Coronary artery (tissue), 2 donors: ENCODE data around the gene BCL11A.

Source experiments
- DNase-seq: peaks from one replicate; pipeline ENCODE4 v3.0.0-alpha.2; 2017; ENCODE audit warnings: low spot score
- H3K27ac ChIP-seq, 2 donors: fragments of 200-600 bp; sonication (generic); one replicate each; pipeline ENCODE4 v1.5.1; 2016 to 2019
- H3K4me3 ChIP-seq: fragments of 200-600 bp; sonication (generic); 2 replicates; pipeline ENCODE4 v1.5.1; 2016; ENCODE audit warnings: mild to moderate bottlenecking, moderate library complexity
- TF ChIP-seq, protein P1 (sequence below): fragments of 200-600 bp; sonication (generic); IDR thresholded peaks from one replicate; pipeline ENCODE4 v1.5.1; 2019; ENCODE audit warnings: antibody characterized with exemption

Gene BCL11A

DNA sequence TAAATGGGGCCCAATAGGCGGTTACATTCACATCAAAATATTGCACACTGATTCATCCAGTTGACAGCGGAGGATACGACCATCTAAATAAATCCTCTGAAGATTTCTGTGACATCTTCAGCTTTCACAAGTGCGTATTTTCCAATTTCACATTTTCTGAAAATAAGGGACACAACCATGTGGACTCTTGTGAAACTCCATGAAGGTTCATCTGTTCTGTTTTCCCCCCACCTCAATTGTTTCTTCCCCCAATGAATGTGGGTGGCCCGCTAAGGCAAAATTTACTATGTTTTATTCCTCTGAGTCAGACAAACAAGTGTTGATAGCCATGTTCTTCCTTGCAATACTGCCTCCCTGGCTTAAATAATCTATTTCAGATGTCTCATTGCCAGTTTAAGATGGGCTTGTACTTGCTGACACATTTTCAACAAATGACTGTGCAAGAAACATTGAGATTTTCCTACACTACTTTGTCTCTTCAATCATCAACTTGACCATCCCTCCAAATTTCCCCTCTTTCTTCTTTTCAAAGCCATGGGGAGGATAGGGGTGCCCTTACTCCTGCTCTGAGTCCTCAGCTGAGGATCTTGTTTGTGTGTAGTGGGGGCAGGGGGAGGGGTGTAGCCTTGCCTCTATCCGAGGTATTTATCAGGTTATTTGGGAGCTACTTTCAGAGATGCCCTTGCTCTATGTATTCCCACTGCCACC is 78.2 kb downstream of the BCL11A start:
- no peak for DNase-seq
- Histone ChIP-seq H3K4me3 (no peak overlapping the region), H3K27ac (no peak overlapping the region)
- TF ChIP-seq, protein P1, sequence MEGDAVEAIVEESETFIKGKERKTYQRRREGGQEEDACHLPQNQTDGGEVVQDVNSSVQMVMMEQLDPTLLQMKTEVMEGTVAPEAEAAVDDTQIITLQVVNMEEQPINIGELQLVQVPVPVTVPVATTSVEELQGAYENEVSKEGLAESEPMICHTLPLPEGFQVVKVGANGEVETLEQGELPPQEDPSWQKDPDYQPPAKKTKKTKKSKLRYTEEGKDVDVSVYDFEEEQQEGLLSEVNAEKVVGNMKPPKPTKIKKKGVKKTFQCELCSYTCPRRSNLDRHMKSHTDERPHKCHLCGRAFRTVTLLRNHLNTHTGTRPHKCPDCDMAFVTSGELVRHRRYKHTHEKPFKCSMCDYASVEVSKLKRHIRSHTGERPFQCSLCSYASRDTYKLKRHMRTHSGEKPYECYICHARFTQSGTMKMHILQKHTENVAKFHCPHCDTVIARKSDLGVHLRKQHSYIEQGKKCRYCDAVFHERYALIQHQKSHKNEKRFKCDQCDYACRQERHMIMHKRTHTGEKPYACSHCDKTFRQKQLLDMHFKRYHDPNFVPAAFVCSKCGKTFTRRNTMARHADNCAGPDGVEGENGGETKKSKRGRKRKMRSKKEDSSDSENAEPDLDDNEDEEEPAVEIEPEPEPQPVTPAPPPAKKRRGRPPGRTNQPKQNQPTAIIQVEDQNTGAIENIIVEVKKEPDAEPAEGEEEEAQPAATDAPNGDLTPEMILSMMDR, result no peak

GRCh38 chr2:60474301-60474700 is 79.2 kb downstream of the BCL11A start:
- TF ChIP-seq, protein P1, result no peak
- H3K4me3 ChIP-seq, result no peak overlapping the region
- H3K27ac ChIP-seq, result no peak overlapping the region
- no peak for DNase-seq

- H3K27ac ChIP-seq, result no peak overlapping the region
- DNase-seq, result no peak
- no peak overlapping the region for H3K4me3 ChIP-seq
- TF ChIP-seq, protein P1, result no peak
Observed at GRCh38 chr2:60473546-60473945, 79.9 kb downstream of the BCL11A start.

GRCh38 chr2:60472663-60473289 is 80.7 kb downstream of the BCL11A start:
- TF ChIP-seq, protein P1, result no peak
- Histone ChIP-seq H3K4me3 (no peak overlapping the region), H3K27ac (no peak overlapping the region)
- DNase-seq, result no peak

DNA sequence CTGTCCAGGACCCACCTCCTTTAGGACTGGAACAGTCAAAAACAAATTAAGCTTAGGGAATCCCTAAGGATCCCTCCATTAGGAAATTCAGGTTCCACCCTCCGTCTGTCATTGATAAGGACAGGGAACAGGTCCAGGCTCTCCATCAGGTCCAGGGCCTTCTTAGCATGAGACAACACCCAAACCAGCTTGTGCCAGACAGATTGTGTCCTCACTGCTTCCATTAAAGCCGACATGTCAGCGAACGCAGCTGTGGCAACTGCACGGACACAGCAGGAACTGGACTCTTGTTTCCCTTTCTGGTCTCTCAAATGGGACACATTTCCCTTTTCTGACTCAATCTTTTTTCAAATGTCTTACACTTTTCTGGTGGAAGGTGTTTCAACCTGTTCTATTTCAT is 81.4 kb downstream of the BCL11A start:
- Histone ChIP-seq H3K27ac (no peak overlapping the region), H3K4me3 (no peak overlapping the region)
- TF ChIP-seq, protein P1, result no peak
- no peak for DNase-seq

DNA sequence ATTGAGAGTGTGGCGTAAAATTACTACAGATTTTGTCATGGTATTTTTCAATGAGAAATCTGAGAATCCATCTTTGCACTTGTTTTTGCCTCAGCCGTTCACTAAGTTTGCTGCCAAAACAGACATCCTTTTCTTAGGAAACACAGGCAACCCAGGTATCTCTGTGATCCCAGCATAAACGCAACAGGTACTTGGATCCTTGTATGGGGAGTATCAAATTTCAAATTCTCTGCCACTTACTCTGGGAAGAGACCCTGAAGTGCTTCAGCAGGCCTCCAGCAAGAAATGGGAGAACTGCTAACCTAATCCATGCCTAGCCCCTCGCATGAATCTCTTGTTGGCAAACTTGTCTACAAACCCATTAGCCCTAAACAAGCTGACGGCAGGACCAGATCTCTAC is 83.1 kb downstream of the BCL11A start:
- TF ChIP-seq, protein P1, result no peak

More for the DNA sequence above, 83.1 kb downstream of the BCL11A start:
- DNase-seq, result no peak
- no peak overlapping the region for H3K4me3 ChIP-seq
- H3K27ac ChIP-seq, result no peak overlapping the region
